Nephron progenitor cell (in vitro differentiated cells): ENCODE results near the gene BSN.

Experiments
- DNase-seq: peaks from one replicate; pipeline ENCODE4 v3.0.0; 2021
- H3K27ac Mint-ChIP-seq: 2 replicates; pipeline ENCODE4 v1.8.0; 2021; ENCODE audit warnings: mild to moderate bottlenecking, moderate library complexity, mixed read lengths
- H3K27me3 Mint-ChIP-seq: 2 replicates; pipeline ENCODE4 v1.8.0; 2021; ENCODE audit warnings: mild to moderate bottlenecking, low read depth, mixed read lengths; ENCODE audit not compliant: poor library complexity
- H3K36me3 Mint-ChIP-seq: 2 replicates; pipeline ENCODE4 v1.8.0; 2021; ENCODE audit warnings: low read depth, mixed read lengths
- H3K4me1 Mint-ChIP-seq: 2 replicates; pipeline ENCODE4 v1.8.0; 2021; ENCODE audit warnings: mixed read lengths
- H3K4me3 Mint-ChIP-seq: 2 replicates; pipeline ENCODE4 v1.8.0; 2021; ENCODE audit warnings: mild to moderate bottlenecking, moderate library complexity, mixed read lengths
- H3K9me3 Mint-ChIP-seq: 2 replicates; pipeline ENCODE4 v1.8.0; 2021; ENCODE audit warnings: mild to moderate bottlenecking, moderate library complexity, mixed read lengths
- TF ChIP-seq, protein P1 (sequence below): fragments of 200-600 bp; sonication (generic); IDR thresholded peaks from 2 replicates; pipeline ENCODE4 v1.5.0; 2021; ENCODE audit warnings: antibody characterized with exemption

Gene BSN

DNA sequence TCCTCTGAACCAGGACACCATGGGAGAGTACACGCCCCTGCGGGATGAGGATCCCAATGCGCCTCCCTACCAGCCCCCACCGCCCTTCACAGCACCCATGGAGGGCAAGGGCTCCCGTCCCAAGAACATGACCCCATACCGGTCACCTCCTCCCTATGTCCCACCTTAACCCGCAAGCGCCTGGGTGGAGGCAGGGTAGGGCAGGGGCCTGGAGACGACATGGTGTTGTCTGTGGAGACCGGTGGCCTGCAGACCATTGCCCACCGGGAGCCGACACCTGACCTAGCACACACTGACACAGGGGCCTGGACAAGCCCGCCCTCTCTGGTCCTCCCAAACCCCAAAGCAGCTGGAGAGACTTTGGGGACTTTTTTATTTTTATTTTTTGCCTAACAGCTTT is 21.2 kb upstream of the BSN start:
- no peak for DNase-seq
- TF ChIP-seq, protein P1, sequence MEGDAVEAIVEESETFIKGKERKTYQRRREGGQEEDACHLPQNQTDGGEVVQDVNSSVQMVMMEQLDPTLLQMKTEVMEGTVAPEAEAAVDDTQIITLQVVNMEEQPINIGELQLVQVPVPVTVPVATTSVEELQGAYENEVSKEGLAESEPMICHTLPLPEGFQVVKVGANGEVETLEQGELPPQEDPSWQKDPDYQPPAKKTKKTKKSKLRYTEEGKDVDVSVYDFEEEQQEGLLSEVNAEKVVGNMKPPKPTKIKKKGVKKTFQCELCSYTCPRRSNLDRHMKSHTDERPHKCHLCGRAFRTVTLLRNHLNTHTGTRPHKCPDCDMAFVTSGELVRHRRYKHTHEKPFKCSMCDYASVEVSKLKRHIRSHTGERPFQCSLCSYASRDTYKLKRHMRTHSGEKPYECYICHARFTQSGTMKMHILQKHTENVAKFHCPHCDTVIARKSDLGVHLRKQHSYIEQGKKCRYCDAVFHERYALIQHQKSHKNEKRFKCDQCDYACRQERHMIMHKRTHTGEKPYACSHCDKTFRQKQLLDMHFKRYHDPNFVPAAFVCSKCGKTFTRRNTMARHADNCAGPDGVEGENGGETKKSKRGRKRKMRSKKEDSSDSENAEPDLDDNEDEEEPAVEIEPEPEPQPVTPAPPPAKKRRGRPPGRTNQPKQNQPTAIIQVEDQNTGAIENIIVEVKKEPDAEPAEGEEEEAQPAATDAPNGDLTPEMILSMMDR, result no peak
- Mint-ChIP-seq H3K36me3 (peaks cover 20% of the 10 kb centered on the region), H3K4me3 (no peak overlapping the region), H3K9me3 (no peaks in the 10 kb centered on the region), H3K27ac (peak overlapping the region; percentile 90), H3K4me1 (peaks cover 21% of the 10 kb centered on the region), H3K27me3 (no peaks in the 10 kb centered on the region)

GRCh38 chr3:49533786-49534519 is 20.3 kb upstream of the BSN start:
- peaks cover 21% of the 10 kb centered on the region for H3K4me1 Mint-ChIP-seq
- no peak for DNase-seq
- no peak overlapping the region for H3K27ac Mint-ChIP-seq
- H3K9me3 Mint-ChIP-seq, result no peaks in the 10 kb centered on the region
- no peaks in the 10 kb centered on the region for H3K27me3 Mint-ChIP-seq
- TF ChIP-seq, protein P1, result no peak
- no peak overlapping the region for H3K4me3 Mint-ChIP-seq
- H3K36me3 Mint-ChIP-seq, result peaks cover 20% of the 10 kb centered on the region

DNA sequence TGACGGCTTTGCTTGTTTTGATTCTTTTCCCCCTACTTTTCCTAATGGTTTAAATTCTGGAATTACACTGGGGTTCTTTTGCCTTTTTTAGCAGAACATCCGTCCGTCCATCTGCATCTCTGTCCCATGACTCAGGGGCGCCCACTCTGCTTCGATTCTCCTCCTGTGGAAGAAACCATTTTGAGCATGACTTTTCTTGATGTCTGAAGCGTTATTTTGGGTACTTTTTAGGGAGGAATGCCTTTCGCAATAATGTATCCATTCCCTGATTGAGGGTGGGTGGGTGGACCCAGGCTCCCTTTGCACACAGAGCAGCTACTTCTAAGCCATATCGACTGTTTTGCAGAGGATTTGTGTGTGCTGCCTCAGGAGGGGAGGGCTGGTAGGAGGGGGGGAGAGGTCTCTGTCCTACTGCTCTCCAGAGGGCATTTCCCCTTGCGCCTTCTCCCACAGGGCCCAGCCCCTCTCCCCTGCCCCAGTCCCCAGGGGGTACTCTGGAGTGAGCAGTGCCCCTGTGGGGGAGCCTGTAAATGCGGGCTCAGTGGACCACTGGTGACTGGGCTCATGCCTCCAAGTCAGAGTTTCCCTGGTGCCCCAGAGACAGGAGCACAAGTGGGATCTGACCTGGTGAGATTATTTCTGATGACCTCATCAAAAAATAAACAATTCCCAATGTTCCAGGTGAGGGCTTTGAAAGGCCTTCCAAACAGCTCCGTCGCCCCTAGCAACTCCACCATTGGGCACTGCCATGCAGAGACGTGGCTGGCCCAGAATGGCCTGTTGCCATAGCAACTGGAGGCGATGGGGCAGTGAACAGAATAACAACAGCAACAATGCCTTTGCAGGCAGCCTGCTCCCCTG is 19.5 kb upstream of the BSN start:
- peak; percentile 62 for DNase-seq
- Mint-ChIP-seq H3K9me3 (no peaks in the 10 kb centered on the region), H3K27ac (peak overlapping the region; percentile 36), H3K27me3 (no peaks in the 10 kb centered on the region), H3K36me3 (peaks cover 20% of the 10 kb centered on the region), H3K4me1 (peaks cover 21% of the 10 kb centered on the region), H3K4me3 (no peak overlapping the region)
- TF ChIP-seq, protein P1, result no peak

DNA sequence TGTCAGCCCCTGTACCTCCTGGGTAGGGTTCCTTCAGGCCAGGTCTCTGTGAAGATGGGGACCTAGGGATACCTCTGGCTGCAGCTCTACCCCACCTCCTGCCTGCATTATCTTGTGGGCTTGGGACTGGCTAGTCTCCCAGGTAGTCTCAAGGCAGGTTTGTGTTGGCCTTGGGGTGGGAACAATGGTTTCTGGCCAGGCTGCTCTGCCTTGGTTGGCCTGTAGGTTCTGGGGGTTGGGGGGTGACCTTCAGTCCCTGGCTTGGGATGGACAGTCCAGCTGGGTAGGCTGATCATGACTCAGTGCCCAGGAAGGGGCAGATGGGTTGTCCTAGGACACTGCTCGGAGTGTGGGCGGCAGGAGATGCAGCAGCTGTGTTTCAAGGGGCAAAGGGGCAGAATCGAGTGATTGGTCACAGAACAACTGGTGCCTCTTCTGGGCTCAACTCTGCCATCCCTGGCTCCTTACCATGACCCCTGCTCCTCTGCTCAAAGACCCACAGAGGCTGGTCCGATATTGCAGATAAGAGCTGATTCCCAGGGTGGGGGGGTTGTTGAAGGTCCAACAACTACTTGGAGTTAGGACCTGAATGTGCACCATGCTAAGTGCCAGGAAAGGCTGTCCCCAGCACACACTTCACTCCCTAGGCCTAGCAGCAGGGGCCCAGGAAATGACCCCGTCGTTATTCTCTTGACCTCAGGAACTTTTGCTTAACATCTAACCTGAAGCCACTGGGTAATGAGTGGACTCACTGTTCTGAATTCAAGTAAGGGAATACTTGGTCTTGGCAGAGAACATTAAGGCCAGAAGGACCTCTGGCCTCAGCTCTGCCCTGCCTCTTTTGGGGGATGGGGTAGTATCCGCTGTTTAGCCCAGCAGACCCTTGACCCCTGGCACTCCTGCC is 18.1 kb upstream of the BSN start:
- Mint-ChIP-seq H3K4me1 (peaks cover 28% of the 10 kb centered on the region), H3K9me3 (no peaks in the 10 kb centered on the region), H3K4me3 (no peak overlapping the region), H3K36me3 (peaks cover 8% of the 10 kb centered on the region), H3K27me3 (no peaks in the 10 kb centered on the region), H3K27ac (peak overlapping the region; percentile 89)
- no peak for DNase-seq
- TF ChIP-seq, protein P1, result no peak

- TF ChIP-seq, protein P1, result no peak
- H3K4me3 Mint-ChIP-seq, result no peak overlapping the region
- H3K27ac Mint-ChIP-seq, result peak overlapping the region; percentile 89
- H3K9me3 Mint-ChIP-seq, result no peaks in the 10 kb centered on the region
- H3K27me3 Mint-ChIP-seq, result no peaks in the 10 kb centered on the region
- peaks cover 28% of the 10 kb centered on the region for H3K4me1 Mint-ChIP-seq
- DNase-seq, result no peak
- no peaks in the 10 kb centered on the region for H3K36me3 Mint-ChIP-seq
Measured at GRCh38 chr3:49536875-49537533, 17.3 kb upstream of the BSN start.
